HPDE6-E6E7 (cell line): ENCODE data around the gene KMT2A.
A peak's percentile ranks its signal among the peaks of the same experiment; 100 is the strongest.
"Not testable (repeated sequence)": the region's sequence is repeated elsewhere in the genome, so short reads cannot be mapped to it uniquely, and the experiment has no call there.

Experiments used
- DNase-seq: peaks from one replicate; pipeline ENCODE4 v3.0.0; 2011; ENCODE audit warnings: missing footprints; ENCODE audit errors: extremely low spot score

Gene KMT2A

DNA sequence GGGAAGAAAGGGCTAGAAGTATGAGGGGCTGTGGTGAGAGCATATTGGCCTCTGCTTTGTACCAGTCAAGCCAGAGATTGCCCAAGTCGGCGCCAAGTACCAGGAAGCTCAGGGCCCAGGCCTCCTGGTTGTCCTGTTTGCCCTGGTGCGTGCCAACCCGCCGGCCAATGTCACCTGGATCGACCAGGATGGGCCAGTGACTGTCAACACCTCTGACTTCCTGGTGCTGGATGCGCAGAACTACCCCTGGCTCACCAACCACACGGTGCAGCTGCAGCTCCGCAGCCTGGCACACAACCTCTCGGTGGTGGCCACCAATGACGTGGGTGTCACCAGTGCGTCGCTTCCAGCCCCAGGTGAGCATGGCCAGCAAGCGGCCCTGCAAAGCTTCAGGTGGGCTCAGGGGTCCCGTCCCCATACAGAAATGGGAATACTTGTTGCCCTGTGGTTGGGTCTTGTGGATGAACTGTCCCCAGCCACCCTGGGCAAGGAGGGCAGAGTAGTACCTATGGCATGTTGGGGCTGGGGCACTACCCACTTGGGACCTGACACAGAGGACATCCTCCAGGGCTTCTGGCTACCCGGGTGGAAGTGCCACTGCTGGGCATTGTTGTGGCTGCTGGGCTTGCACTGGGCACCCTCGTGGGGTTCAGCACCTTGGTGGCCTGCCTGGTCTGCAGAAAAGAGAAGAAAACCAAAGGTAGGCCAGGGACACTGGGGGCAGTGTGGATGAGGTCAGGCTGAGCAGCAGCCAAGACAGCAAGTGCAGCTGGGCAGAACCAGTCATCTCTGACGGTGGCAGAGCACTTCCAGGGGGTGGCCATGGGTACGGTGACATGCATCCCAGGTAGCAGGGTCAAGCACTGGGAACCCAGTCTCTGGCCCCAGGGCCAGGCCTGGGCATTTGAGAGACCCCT is 96.8 kb downstream of the KMT2A start:
- DNase-seq: no peak

DNA sequence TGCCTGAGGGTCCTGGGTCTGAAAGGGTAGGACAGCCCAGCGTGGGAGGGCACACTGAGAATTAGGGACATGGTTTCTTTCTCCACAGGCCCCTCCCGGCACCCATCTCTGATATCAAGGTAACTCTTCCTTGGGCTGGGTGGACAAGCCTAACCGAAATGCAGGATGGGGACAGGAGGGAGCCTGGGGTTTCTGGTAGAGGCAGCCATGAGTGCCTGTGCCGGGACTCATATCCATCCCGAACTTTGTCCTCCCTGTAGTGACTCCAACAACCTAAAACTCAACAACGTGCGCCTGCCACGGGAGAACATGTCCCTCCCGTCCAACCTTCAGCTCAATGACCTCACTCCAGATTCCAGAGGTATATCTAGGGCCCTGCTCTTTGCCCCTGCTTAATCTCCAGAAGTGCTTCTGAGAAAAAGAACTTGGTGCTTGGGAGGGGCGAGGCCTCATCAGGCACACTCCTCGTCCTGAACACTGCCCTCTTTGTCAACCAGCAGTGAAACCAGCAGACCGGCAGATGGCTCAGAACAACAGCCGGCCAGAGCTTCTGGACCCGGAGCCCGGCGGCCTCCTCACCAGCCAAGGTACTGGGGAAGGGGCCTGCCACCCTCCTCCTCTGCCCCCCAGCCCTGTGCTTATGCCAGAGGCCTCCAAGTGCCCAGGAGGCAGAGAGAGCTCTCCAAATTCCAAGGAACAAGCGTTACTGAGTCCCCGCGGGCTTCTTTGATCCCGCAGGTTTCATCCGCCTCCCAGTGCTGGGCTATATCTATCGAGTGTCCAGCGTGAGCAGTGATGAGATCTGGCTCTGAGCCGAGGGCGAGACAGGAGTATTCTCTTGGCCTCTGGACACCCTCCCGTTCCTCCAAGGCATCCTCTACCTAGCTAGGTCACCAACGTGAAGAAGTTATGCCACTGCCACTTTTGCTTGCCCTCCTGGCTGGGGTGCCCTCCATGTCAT is 97.8 kb downstream of the KMT2A start:
- no peak for DNase-seq

DNA sequence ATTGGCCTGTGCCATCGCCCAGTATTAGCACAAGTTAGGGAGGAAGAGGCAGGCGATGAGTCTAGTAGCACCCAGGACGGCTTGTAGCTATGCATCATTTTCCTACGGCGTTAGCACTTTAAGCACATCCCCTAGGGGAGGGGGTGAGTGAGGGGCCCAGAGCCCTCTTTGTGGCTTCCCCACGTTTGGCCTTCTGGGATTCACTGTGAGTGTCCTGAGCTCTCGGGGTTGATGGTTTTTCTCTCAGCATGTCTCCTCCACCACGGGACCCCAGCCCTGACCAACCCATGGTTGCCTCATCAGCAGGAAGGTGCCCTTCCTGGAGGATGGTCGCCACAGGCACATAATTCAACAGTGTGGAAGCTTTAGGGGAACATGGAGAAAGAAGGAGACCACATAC is 99.0 kb downstream of the KMT2A start:
- no peak for DNase-seq

DNA sequence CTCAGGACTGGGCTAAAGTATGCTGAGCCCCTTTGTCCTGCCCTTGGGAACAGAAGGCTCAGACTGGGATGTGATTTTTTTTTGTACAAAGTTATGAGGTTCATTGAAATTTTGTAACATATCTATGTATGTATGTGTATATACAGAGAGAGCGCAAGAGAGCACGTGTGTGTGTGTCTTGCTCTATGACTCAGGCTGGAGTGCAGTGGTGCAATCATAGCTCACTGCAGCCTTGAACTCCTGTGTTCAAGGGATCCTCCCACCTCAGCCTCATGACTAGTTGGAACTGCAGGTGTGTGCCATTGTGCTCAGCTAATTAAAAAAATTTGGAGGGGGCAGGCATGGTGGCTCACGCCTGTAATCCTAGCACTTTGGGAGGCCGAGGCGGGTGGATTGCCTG is 100.4 kb downstream of the KMT2A start:
- DNase-seq: no peak

DNA sequence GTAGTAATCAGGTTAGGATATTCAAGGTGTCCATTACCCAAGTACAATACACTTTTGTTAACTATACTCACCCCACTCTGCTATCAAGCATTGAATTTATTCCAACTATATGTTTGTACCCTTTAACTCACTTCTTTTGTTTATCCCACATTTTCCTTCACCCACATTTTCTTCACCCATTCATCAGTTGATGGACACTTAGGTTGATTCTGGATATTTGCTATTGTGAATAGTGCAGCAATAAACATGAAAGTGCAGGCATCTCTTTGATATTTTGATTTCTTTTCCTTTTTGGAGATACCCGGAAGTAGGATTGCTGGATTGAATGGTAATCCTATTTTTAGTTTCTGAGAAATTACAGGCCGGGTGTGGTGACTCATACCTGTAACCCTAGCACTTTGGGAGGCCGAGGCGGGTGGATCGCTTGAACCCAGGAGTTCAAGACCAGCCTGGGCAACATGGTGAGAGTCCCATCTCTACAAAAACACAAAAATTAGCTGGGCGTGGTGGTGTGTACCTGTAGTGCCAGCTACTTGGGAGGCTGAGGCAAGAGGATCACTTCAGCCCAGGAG is 101.2 kb downstream of the KMT2A start:
- no peak for DNase-seq

DNA sequence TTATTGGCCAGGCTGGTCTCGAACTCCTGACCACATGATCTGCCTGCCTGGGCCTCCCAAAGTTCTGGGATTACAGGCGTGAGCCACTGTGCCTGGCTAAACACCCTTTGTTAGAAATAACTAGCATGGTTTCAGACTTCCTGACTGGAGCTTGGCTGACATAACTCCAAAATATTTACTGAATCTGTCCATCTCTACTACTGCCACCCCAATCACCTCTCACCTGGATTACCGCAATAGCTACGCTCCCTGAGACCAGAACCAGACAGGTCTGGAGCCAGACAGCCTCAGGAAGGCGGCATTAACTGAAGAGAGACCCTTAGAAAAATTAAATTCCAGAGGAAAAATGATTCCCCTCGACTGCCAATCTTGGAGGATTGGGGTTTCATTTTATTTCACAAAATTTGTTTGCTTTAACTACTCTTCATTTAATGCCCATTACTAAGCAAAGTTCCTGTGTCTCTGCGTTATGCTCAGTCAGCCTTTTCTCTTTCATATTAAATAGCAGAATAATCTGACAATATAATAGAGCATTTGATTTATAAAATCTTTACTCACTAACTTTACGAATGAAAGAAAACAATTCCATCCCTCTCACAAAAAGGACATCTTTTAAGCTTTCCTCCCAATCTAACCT is 107.8 kb downstream of the KMT2A start:
- DNase-seq: no peak

DNA sequence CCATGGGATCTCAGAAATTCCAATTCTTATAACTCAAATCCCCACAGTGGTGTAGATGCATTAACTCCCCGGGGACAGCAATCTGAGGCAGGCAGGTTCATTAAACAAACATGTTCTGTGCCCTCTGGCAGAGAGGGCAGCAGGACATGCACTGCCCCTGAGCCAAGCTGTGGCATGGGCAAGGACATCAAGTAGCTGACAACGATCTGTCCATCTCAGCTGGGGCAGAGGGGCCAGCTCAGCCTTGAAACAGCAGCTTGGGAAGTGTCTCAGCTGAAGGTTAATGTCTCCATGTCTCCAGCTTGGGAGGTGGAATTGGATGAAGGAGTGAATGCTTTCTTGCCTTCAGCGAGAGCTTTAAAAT is 108.3 kb downstream of the KMT2A start:
- no peak for DNase-seq

DNA sequence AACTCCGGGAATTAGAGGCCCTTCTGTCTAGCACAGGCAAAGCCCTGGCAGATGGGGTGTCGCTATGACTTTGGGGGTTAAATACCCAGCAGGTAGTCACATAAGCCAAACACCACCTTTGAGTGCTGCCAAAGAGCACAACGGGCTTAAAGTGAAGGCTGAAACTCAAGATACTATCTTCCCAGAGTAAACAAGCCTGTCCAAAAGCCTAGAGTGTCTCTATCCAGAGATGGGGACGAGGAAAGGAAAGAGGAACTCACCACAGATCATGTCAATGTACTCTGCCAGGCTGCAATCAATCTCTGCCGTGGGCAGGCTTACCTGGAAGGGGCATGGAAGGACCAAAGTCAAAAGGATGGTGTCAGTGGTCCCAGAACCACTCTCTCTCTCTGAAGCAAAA is 109.2 kb downstream of the KMT2A start:
- DNase-seq: no peak

DNA sequence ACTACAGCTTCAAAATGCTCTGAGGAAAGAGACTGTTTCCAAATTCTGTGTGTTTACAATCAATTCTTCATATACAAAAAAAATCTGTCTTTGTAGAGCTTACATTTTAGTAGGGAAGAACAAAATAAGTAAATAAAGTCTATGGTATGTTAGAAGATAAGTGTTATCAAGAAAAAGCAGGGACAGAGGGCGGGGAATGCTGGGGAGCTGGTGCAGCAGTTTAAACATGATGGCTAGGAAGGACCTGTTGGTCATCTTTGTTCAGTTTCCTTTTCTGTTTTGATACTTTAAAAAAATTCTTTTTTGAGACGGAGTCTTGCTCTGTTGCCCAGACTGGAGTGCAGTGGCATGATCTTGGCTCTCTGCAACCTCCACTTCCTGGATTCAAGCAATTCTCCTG is 110.8 kb downstream of the KMT2A start:
- no peak for DNase-seq

DNA sequence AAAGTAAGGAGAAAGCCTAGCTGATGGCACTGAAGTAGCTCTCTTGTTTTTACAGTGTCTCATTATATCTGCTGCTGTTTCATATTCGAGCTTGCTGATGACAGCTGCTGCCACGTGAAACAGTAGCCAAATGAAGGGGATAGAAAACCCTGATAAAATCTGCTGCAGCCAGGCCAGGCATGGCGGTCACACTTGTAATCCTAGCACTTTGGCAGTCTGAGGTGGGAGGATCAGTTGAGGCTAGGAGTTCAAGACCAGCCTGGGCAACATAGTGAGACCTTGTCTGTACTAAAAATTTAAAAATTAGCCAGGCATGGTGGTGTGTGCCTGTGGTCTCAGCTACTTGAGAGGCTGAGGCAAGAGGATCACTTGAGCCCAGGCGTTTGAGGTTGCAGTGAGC is 116.0 kb downstream of the KMT2A start:
- DNase-seq: no peak

DNA sequence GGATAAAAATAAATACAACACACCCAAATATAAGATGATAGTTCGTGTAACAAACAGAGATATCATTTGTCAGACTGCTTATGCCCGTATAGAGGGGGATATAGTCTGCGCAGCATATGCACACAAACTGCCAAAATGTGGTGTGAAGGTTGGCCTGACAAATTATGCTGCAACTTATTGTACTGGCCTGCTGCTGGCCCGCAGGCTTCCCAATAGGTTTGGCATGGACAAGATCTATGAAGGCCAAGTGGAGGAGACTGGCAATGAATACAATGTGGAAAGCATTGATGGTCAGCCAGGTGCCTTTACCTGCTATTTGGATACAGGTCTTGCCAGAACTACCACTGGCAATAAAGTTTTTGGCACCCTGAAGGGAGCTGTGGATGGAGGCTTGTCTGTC is 124.5 kb downstream of the KMT2A start:
- DNase-seq: no peak

DNA sequence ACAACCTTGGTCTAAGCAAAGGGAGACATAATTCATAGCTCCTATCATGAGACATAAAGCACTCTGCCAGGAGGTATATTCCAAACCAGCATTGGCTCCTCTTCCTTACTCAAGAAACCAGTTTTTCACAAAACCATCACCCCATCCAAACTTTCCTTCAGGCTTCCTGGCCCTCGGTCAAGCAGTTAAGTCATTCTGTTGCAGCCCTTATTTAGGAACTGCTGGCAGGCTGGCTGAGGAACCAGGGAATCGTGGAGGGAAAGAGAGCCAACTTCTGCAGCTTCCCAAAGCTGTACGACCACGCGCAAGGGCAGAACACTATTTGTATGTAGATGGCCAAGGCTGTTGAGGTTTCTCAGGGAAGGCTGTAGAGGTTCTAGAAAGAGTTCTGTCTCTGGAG is 128.8 kb downstream of the KMT2A start:
- DNase-seq: no peak

DNA sequence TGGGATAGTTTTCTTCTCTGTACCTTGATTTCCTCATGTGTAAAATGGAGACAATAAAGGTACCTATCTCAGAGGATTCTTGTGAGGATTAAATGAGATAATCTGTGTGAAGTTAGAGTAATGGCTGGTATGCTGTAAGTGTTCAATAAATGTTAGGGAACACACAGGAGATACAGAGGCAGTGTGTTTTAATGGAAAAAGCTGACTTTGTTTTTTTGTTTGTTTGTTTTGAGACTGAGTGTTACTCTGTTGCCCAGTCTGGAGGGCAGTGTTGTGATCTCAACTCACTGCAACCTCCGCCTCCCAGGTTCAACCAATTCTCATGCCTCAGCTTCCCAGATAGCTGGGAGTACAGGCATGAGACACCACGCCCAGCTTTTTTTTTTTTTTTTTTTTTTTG is 133.4 kb downstream of the KMT2A start:
- DNase-seq: no peak

DNA sequence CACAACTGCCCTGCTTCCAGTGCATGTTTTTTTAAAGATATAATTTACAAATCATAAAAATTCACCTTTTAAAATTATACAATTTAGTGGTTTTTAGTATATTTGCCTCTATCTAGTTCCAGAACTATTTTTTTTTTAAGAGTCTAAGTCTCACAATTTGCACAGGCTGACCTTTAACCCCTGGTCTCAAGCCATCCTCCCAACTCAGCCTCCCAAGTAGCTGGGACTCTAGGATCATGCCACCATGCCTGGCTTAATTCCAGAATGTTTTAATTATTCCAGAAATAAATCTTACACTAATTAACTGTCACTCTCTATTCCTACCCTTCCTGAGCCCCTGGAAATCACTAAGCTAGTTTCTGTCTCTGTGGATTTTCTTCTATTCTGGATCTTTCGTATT is 134.5 kb downstream of the KMT2A start:
- DNase-seq: no peak

DNA sequence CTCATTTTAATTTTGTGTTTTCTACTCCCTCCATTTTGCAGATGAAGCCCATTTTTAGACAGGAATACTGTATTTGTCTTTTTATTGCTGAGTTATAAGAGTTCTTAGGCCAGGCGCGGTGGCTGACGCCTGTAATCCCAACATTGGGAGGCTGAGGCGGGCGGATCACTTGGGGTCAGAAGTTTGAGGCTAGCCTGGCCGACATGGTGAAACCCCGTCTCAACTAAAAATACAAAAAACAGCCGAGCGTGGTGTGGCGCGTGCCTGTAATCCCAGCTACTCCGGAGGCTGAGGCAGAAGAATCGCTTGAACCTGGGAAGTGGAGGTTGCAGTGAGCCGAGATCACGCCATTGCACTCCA is 135.4 kb downstream of the KMT2A start:
- not testable (repeated sequence) for DNase-seq

DNA sequence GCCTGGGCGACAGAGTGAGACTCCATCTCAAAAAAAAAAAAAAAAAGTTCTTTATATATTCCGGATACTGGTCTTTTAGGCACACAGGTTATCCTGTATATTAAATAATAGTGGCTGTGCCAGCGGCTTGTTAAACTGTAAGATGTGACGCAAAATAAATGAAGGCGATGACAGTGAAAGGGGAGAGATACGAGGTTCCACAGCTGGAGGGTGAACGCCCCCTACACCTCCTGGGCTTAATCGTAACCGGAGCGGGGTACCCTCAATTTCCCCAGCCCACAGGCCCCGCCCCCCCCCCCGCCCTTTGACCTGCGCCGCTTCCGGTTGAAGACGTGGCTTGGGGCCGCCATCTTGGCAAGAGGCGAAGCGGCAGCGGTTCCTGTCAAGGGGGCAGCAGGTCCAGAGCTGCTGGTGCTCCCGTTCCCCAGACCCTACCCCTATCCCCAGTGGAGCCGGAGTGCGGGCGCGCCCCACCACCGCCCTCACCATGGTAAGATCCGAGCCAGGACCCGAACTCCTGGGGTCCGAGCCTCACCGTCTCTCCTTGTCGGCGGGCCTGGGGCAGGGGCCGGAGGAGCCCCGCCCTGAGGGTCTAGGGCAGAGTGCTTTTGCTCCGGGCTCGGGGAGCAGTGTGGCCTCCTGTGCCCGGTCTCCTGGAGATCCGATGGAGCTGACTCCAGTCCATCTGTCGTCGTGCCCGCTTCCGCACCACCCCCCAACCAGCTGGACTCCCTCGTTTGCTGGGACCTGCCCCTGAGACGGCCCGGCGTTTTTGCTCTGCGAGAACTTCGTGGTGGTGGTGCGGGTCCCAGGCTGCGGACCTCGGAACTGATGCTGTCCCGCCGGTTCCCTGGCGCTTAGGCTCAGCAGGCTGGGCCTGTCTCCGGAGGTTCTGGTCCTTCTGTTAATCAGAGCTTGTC is 136.0 kb downstream of the KMT2A start, which contains the start of gene ARCN1:
ARCN1 (plus strand) TSS at position 349 of the 920 bp plus-strand sequence; CDS start at position 488, 139 bp downstream.
- DNase-seq: peak; percentile 48

DNA sequence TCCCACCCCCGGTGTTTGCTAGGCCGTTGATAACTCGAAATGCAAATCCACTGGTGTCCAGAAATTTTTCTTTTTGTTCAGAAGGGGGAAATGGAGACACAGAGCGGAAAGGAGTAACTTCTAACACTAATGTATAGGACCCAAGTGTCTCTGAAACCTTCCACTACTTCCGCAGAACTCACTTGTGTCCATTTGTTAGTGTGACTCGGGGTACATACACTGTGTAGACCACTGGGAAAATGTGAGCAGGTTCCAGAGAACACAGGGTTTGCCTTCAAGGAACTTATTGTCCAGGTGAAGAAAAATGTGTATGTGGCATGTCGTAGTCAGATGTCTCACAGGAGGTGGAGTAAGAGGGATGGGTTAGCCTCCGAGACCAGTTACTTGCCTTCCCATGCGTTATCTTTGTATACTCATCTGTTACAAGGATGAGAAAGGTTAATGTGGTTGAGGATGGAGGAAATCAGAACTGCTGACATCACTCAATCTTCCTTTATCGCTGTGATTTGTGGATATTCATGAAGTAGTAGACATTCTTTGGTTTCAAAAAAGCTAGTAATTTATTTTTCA is 136.8 kb downstream of the KMT2A start:
- peak; percentile 21 for DNase-seq

DNA sequence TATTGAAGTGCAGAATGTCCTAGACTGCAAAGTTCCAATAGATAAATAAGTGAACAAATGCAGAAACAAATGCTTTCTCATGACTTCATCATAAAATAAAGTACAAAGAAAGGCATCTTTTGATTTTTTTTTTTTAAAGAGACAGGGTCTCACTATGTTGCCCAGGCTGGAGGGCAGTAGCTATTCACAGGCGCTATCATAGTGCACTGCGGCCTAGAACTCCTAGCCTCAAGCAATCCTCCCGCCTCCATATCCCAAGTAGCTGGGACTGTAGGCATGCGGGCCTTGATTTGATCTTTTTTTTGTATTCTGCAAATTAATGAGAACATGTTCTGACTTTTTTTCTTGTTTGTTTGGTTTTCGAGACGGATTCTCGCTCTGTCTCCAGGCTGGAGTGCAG is 138.3 kb downstream of the KMT2A start:
- no peak for DNase-seq
